HCT116 (cell line): Measurements from ENCODE around the gene TUBB4B. TPM values are rescaled to one million over a fixed set of nuclear protein-coding genes. Genes with fewer than 3 reads are reported as not detected.

Experiments used
- ATAC-seq: fragments of 200-7000 bp; cut with Tn5 transposase; 2 replicates; pipeline ENCODE4 v1.9.1; 2020; ENCODE audit warnings: mild to moderate bottlenecking, moderate library complexity
- BruUV-seq: library from RNA; stranded (reverse); fragments of 400-500 nt; replicated peaks from 2 replicates; lab custom pipeline; 2021; lab: Mats Ljungman, UMichigan
- CTCF ChIA-PET: fragments of 300-600 bp; sonication (Branson Sonifier 250); formaldehyde crosslinking; loops from one replicate; lab custom pipeline; 2021; ENCODE audit warnings: antibody characterized with exemption; lab: Charles Lee
- POLR2A ChIA-PET: fragments of 300-600, 350-600 bp; sonication (Branson Sonifier 250); formaldehyde crosslinking; loops from one replicate; lab custom pipeline; 2021; ENCODE audit warnings: antibody characterized with exemption; lab: Charles Lee
- RAD21 ChIA-PET, 2 experiments: fragments of 300-600 bp; sonication (Branson Sonifier 250); formaldehyde crosslinking; loops; one replicate each; lab custom pipeline; 2023; ENCODE audit warnings: low total read pairs in 2 of 2; ENCODE audit not compliant: uncharacterized antibody in 2 of 2, unreplicated experiment in 2 of 2, low non-redundant PET in 1 of 2; lab: Charles Lee
- DNase-seq: peaks from one replicate; pipeline ENCODE4 v3.0.0-alpha.2; 2010; ENCODE audit warnings: low read depth, low spot score
- H2AFZ ChIP-seq: fragments of 200-600 bp; shearing (Covaris generic), sonication (generic); 2 replicates; pipeline ENCODE4 v1.6.1; 2017; ENCODE audit warnings: low read depth, mixed run types, mixed read lengths, antibody characterized with exemption, low read length; ENCODE audit not compliant: poor library complexity, severe bottlenecking
- H3K27ac ChIP-seq: 2 replicates; pipeline ENCODE4 v1.5.1; 2012; ENCODE audit warnings: low read depth, low read length
- H3K27me3 ChIP-seq: fragments of 200-600 bp; sonication (generic); 2 replicates; pipeline ENCODE4 v1.6.1; 2016; ENCODE audit warnings: mixed run types, low read length, mixed read lengths; ENCODE audit not compliant: insufficient read depth
- H3K36me3 ChIP-seq, 2 experiments: fragments of 200-500 bp in 1 of 2; fragments of 200-600 bp in 1 of 2; sonication (Bioruptor generic) in 1 of 2; sonication (generic) in 1 of 2; 2 replicates each; pipeline versions ENCODE4 v1.5.1 to v1.6.1; 2014 to 2016; ENCODE audit warnings: low read length in 2 of 2, inconsistent platforms in 1 of 2, mixed read lengths in 1 of 2, mixed run types in 1 of 2; ENCODE audit not compliant: insufficient read depth in 2 of 2, control insufficient read depth in 1 of 2
- H3K4me1 ChIP-seq, 2 experiments: fragments of 200-600 bp in 1 of 2; sonication (generic) in 1 of 2; 2 replicates each; pipeline versions ENCODE4 v1.5.1 to v1.6.1; 2012 to 2017; ENCODE audit warnings: low read length in 2 of 2, inconsistent platforms in 1 of 2, mild to moderate bottlenecking in 1 of 2, mixed read lengths in 1 of 2, mixed run types in 1 of 2, moderate library complexity in 1 of 2; ENCODE audit not compliant: insufficient read depth in 2 of 2, control insufficient read depth in 1 of 2
- H3K4me2 ChIP-seq: fragments of 200-600 bp; sonication (generic); 2 replicates; pipeline ENCODE4 v1.6.1; 2017; ENCODE audit warnings: mixed run types, low read length, mixed read lengths
- H3K4me3 ChIP-seq, 2 experiments: fragments of 200-600 bp in 1 of 2; sonication (generic) in 1 of 2; replicated peaks in 1 of 2; 2 replicates each; pipeline ENCODE4 v1.5.1; 2011 to 2016; ENCODE audit warnings: low read length in 2 of 2, control low read depth in 1 of 2, low read depth in 1 of 2, mild to moderate bottlenecking in 1 of 2, mixed read lengths in 1 of 2, mixed run types in 1 of 2
- H3K79me2 ChIP-seq: fragments of 200-600 bp; sonication (generic); 2 replicates; pipeline ENCODE4 v1.6.1; 2017; ENCODE audit warnings: mild to moderate bottlenecking, mixed run types, low read length, moderate library complexity, mixed read lengths; ENCODE audit not compliant: insufficient read depth
- H3K9ac ChIP-seq: fragments of 200-600 bp; sonication (generic); 2 replicates; pipeline ENCODE4 v1.6.1; 2016; ENCODE audit warnings: low read length, mixed read lengths
- H3K9me2 ChIP-seq: fragments of 200-600 bp; sonication (generic), shearing (Covaris generic); 2 replicates; pipeline ENCODE4 v1.6.1; 2017; ENCODE audit warnings: mixed run types, mild to moderate bottlenecking, moderate library complexity; ENCODE audit not compliant: insufficient read depth
- H3K9me3 ChIP-seq, 2 experiments: fragments of 200-500 bp in 1 of 2; fragments of 200-600 bp in 1 of 2; sonication (Bioruptor generic) in 1 of 2; sonication (generic) in 1 of 2; 2 replicates each; pipeline ENCODE4 v1.6.1; 2014 to 2017; ENCODE audit warnings: low read length in 2 of 2, mixed read lengths in 2 of 2, inconsistent platforms in 1 of 2, low read depth in 1 of 2, mild to moderate bottlenecking in 1 of 2, mixed run types in 1 of 2, moderate library complexity in 1 of 2; ENCODE audit not compliant: control insufficient read depth in 1 of 2, insufficient read depth in 1 of 2
- H4K20me1 ChIP-seq: fragments of 200-600 bp; sonication (generic), shearing (Covaris generic); 2 replicates; pipeline ENCODE4 v1.6.1; 2017; ENCODE audit warnings: mixed run types, mild to moderate bottlenecking, moderate library complexity; ENCODE audit not compliant: insufficient read depth
- ATF3 ChIP-seq: IDR thresholded peaks from 2 replicates; pipeline ENCODE4 v1.6.1; 2012
- CBX3 ChIP-seq: IDR thresholded peaks from 2 replicates; pipeline ENCODE4 v1.6.1; 2012; ENCODE audit warnings: low read depth
- CEBPB ChIP-seq: IDR thresholded peaks from 2 replicates; pipeline ENCODE4 v1.6.1; 2012; ENCODE audit warnings: low read depth
- CTCF ChIP-seq, 3 experiments: fragments of 200-600 bp in 1 of 3; sonication (generic) in 1 of 3; IDR thresholded peaks in 2 of 3; conservative IDR thresholded peaks in 1 of 3; 2 replicates each; pipeline ENCODE4 v1.5.1; 2012 to 2017; ENCODE audit warnings: low read depth in 2 of 3, low read length in 2 of 3, antibody characterized with exemption in 1 of 3, borderline replicate concordance in 1 of 3, control low read depth in 1 of 3, mild to moderate bottlenecking in 1 of 3, mixed read lengths in 1 of 3, mixed run types in 1 of 3, moderate library complexity in 1 of 3; ENCODE audit not compliant: insufficient read depth in 1 of 3
- ELF1 ChIP-seq: IDR thresholded peaks from 2 replicates; pipeline ENCODE4 v1.6.1; 2012; ENCODE audit warnings: low read depth, borderline replicate concordance
- EZH2 ChIP-seq: fragments of 200-600 bp; sonication (generic); IDR thresholded peaks from 2 replicates; pipeline ENCODE4 v1.6.1; 2017; ENCODE audit warnings: antibody characterized with exemption, mixed run types
- EZH2phosphoT487 ChIP-seq: fragments of 200-600 bp; IDR thresholded peaks from 2 replicates; pipeline ENCODE4 v1.6.1; 2018; ENCODE audit warnings: antibody characterized with exemption, borderline replicate concordance
- FOSL1 ChIP-seq: IDR thresholded peaks from 2 replicates; pipeline ENCODE4 v1.6.1; 2012; ENCODE audit warnings: low read depth
- JUND ChIP-seq: IDR thresholded peaks from 2 replicates; pipeline ENCODE4 v1.6.1; 2012
- MAX ChIP-seq: IDR thresholded peaks from 2 replicates; pipeline ENCODE4 v1.6.1; 2012
- POLR2AphosphoS5 ChIP-seq: IDR thresholded peaks from 2 replicates; pipeline ENCODE4 v1.6.1; 2011; ENCODE audit warnings: mild to moderate bottlenecking, low read depth, low read length, moderate library complexity
- REST ChIP-seq: IDR thresholded peaks from 2 replicates; pipeline ENCODE4 v1.6.1; 2012; ENCODE audit warnings: low read depth
- SIN3A ChIP-seq: IDR thresholded peaks from 2 replicates; pipeline ENCODE4 v1.6.1; 2012; ENCODE audit warnings: low read depth
- SP1 ChIP-seq: IDR thresholded peaks from 2 replicates; pipeline ENCODE4 v1.6.1; 2012; ENCODE audit warnings: low read depth
- SRF ChIP-seq: IDR thresholded peaks from 2 replicates; pipeline ENCODE4 v1.6.1; 2012; ENCODE audit warnings: low read depth
- TCF7L2 ChIP-seq: IDR thresholded peaks from 2 replicates; pipeline ENCODE4 v1.7.0; 2011; ENCODE audit warnings: borderline replicate concordance, inconsistent platforms; ENCODE audit not compliant: insufficient read depth, insufficient read length; ENCODE audit errors: extremely low read depth
- YY1 ChIP-seq: IDR thresholded peaks from 2 replicates; pipeline ENCODE4 v1.6.1; 2011; ENCODE audit warnings: low read length, low read depth, moderate library complexity, mild to moderate bottlenecking; ENCODE audit not compliant: insufficient replicate concordance; ENCODE audit errors: extremely low read depth
- ZBTB33 ChIP-seq: IDR thresholded peaks from 2 replicates; pipeline ENCODE4 v1.6.1; 2011; ENCODE audit warnings: mild to moderate bottlenecking, low read length, moderate library complexity; ENCODE audit not compliant: insufficient replicate concordance; ENCODE audit errors: extremely low read depth
- ZFX ChIP-seq: fragments of 450-650 bp; IDR thresholded peaks from 2 replicates; pipeline ENCODE4 v1.6.1; 2017
- ZNF274 ChIP-seq: fragments of 200-500 bp; sonication (Bioruptor generic); IDR thresholded peaks from 2 replicates; pipeline ENCODE4 v1.6.1; 2014; ENCODE audit warnings: mild to moderate bottlenecking, low read depth, low read length, inconsistent platforms
- intact Hi-C: fragments of 100-400 bp; cut with micrococcal nuclease; formaldehyde crosslinking; loops from 2 replicates; pipeline ENCODE4 v1.10.0; 2022
- total RNA-seq: library from RNA; stranded (reverse); gene quantifications from one replicate; pipeline ENCODE4 v1.2.1, GENCODE V29; 2021; ENCODE audit not compliant: unreplicated experiment

TUBB4B gene
- total RNA-seq, 1 experiment from 2014 or later, result 502 TPM

- Histone ChIP-seq H3K27ac (no peak overlapping the region), H3K4me3 (no peak overlapping the region), H3K9ac (no peak overlapping the region), H2AFZ (no peak overlapping the region), H3K9me3 (no peaks in the 10 kb centered on the region), H3K36me3 (peaks cover 12 to 29% of the 10 kb centered on the region in 2 experiments; a peak in 3 of 4 replicates)
- no TSS peak for BruUV-seq
- POLR2A ChIA-PET, result no interaction called here
- CTCF ChIA-PET, result no interaction called here
- ATAC-seq, result no peak
- DNase-seq, result no peak
- TF ChIP-seq ELF1, result no peak
- TF ChIP-seq SP1, result no peak
- TF ChIP-seq FOSL1, result no peak
- TF ChIP-seq EZH2phosphoT487, result no peak
- TF ChIP-seq YY1, result no peak
- no peak for TF ChIP-seq CBX3
- no peak for TF ChIP-seq POLR2AphosphoS5
- TF ChIP-seq SIN3A, result no peak
- no peak for TF ChIP-seq EZH2
- no peak for TF ChIP-seq JUND
- TF ChIP-seq ZNF274, result no peak
- no peak for TF ChIP-seq ZFX
- TF ChIP-seq CTCF (IDR thresholded peaks at IDR 0.05 in 2 of 3, conservative IDR thresholded peaks at IDR 0.05 in 1 of 3; ENCODE audit: borderline replicate concordance in 1 of 3, insufficient read depth in 1 of 3, low read depth in 2 of 3, low read length in 2 of 3), result no peak
- no peak for TF ChIP-seq REST
- no peak for TF ChIP-seq ZBTB33
- TF ChIP-seq CEBPB, result no peak
- TF ChIP-seq ATF3, result no peak
- TF ChIP-seq SRF, result no peak
- no peak for TF ChIP-seq MAX
- TF ChIP-seq TCF7L2, result no peak
- TF ChIP-seq, all 23 proteins: peak for 0
- Histone ChIP-seq H3K4me1 (no peaks in the 10 kb centered on the region), H3K27me3 (no peaks in the 10 kb centered on the region), H3K9me2 (no peaks in the 10 kb centered on the region), H4K20me1 (no peaks in the 10 kb centered on the region), H3K4me2 (no peak overlapping the region), H3K79me2 (peaks cover 6% of the 10 kb centered on the region; the same call in 1 of the 2 replicates)
- RAD21 ChIA-PET, result no interaction called here
- intact Hi-C loops, result no loop called here
Measured at GRCh38 chr9:137266162-137266527, 25.1 kb downstream of the TUBB4B start.
